Measurements from ENCODE around the gene SNAPC3. TPM values are rescaled to one million over a fixed set of nuclear protein-coding genes. Genes with fewer than 3 reads are reported as not detected.

Gene SNAPC3
- total RNA-seq, 1 experiment from 2014 or later, result 33.5 TPM

- TF ChIP-seq ZNF532 (CRISPR knock-in tag; IDR thresholded peaks at IDR 0.05; ENCODE audit: borderline replicate concordance), result no peak
- no peak for TF ChIP-seq ZNF671 (CRISPR knock-in tag; IDR thresholded peaks at IDR 0.05)
- no peak for TF ChIP-seq JAZF1 (CRISPR knock-in tag; IDR thresholded peaks at IDR 0.05)
- TF ChIP-seq EMX1 (CRISPR knock-in tag; IDR thresholded peaks at IDR 0.05), result no peak
- no peak for TF ChIP-seq ERG (CRISPR knock-in tag; IDR thresholded peaks at IDR 0.05)
- TF ChIP-seq IRF1 (CRISPR knock-in tag; IDR thresholded peaks at IDR 0.05), result peak; percentile 85
- no peak for TF ChIP-seq OVOL2 (CRISPR knock-in tag; IDR thresholded peaks at IDR 0.05; ENCODE audit: borderline replicate concordance)
- TF ChIP-seq ARID4B (CRISPR knock-in tag; IDR thresholded peaks at IDR 0.05; ENCODE audit: borderline replicate concordance), result no peak
- no peak for TF ChIP-seq RORB (CRISPR knock-in tag; IDR thresholded peaks at IDR 0.05)
- no peak for TF ChIP-seq ZNF425 (CRISPR knock-in tag; conservative IDR thresholded peaks at IDR 0.05)
- TF ChIP-seq MAX (CRISPR knock-in tag; IDR thresholded peaks at IDR 0.05), result no peak
- TF ChIP-seq E2F4 (CRISPR knock-in tag; IDR thresholded peaks at IDR 0.05; ENCODE audit: borderline replicate concordance, low read depth), result peak; percentile 60
- no peak for TF ChIP-seq AR (CRISPR knock-in tag; IDR thresholded peaks at IDR 0.05)
- TF ChIP-seq GTF2I (CRISPR knock-in tag; conservative IDR thresholded peaks at IDR 0.05), result no peak
- peak; percentile 88 for TF ChIP-seq FOXP1 (CRISPR knock-in tag; IDR thresholded peaks at IDR 0.05; ENCODE audit: borderline replicate concordance)
- TF ChIP-seq ZNF219 (CRISPR knock-in tag; IDR thresholded peaks at IDR 0.05; ENCODE audit: borderline replicate concordance), result peak; percentile 72; the same call in 1 of the 2 replicates
- no peak for TF ChIP-seq HMGA2 (CRISPR knock-in tag; IDR thresholded peaks at IDR 0.05)
- TF ChIP-seq SP1 (CRISPR knock-in tag; conservative IDR thresholded peaks at IDR 0.05), result peak; percentile 77
- TF ChIP-seq GABPB1 (CRISPR knock-in tag; IDR thresholded peaks at IDR 0.05), result peak; percentile 61; the same call in 1 of the 2 replicates
Observed at GRCh38 chr9:15510789-15511575, 88.3 kb downstream of the SNAPC3 start, which contains the start of gene PSIP1 (continued).
